GM12864 (cell line): Measurements from ENCODE around the gene GRM8.

ENCODE experiments used
- DNase-seq: peaks from one replicate; pipeline ENCODE4 v3.0.0-alpha.2; 2011; ENCODE audit warnings: low read depth
- H3K4me3 ChIP-seq: 2 replicates; pipeline ENCODE4 v1.5.1; 2011; ENCODE audit warnings: mild to moderate bottlenecking, low read depth, low read length, control low read depth
- CTCF ChIP-seq: IDR thresholded peaks from 2 replicates; pipeline ENCODE4 v1.5.1; 2011; ENCODE audit warnings: low read depth, mild to moderate bottlenecking, moderate library complexity, low read length, control low read depth, inconsistent platforms; ENCODE audit errors: missing control alignments

The GRM8 gene

DNA sequence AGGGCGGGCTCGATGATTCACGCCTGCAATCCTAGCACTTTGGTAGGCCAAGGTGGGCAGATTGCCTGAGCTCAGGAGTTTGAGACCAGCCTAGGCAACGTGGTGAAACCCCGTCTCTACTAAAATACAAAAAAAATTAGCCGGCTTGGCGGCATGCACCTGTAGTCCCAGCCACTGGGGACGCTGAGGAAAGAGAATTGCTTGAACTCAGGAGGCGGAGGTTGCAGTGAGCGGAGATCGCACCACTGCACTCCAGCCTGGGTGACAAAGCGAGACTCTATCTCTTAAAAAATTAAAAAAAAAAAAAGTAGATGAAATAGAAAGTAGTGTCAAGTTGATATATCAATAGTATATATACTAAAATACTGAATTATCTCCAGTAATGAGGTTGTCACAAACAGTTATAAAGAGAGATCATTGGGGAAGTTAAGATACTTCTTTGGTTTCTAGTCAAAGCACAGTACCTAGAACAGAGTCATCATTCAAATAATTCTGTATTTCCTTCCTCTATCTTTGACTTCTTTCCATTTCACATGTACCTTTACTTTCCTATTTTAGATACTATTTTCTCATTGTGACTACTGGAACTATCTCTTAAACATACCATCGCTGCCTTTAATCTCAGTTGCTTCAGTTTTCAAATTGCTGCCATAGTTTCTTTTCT is 491.7 kb downstream of the GRM8 start:
- no peak for TF ChIP-seq CTCF
- H3K4me3 ChIP-seq: no peak overlapping the region
- no peak for DNase-seq

DNA sequence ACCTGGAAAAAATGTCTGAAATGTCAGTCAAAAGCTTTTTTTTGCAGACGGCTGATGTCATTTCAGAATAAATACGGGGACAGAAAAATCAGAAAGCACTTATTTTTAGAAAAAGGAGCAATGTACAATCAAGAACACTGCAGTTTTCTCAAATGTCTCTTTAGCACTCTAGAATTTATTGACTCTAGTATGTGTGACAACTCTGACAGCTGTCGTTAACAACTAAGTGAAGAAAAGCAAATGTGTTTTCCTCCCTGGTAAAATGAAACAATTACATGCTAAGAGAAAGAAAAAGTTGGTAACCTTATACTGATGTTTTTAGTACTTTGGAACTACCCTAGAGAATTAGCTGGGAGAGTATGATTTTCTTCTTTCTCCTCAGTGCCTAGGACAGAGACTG is 497.4 kb downstream of the GRM8 start:
- no peak for TF ChIP-seq CTCF
- DNase-seq: no peak
- H3K4me3 ChIP-seq: no peak overlapping the region

- no peak for TF ChIP-seq CTCF
- DNase-seq: no peak
- H3K4me3 ChIP-seq: no peak overlapping the region
These were observed 502.4 kb downstream of the GRM8 start for GRCh38 chr7:126750207-126750911.

- H3K4me3 ChIP-seq: no peak overlapping the region
- TF ChIP-seq CTCF: no peak
- DNase-seq: no peak
These were observed 523.8 kb downstream of the GRM8 start for GRCh38 chr7:126728967-126729366.

DNA sequence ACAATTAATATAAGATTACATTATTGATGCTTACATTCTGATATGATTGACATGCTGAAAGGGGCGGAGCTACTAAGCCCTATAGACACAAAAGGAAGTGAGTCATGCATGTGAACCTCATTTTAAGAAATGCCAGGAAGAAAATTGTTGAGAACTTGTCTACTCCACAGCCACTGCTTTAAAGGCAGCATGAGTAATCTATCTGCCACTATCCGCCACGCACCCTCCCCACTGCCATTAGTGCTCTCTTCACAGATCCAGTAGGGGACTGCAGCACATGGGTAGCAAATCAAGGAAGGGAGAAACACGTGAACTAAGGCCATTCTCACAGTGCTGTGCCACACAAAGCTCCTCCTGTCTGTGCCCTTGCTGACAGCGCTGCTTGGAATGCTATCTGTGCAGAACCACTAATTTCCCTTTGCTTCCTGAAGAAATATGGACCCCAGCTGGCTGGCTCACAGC is 524.8 kb downstream of the GRM8 start:
- H3K4me3 ChIP-seq: no peak overlapping the region
- TF ChIP-seq CTCF: no peak
- DNase-seq: no peak

- no peak for DNase-seq
These were observed 528.7 kb downstream of the GRM8 start for GRCh38 chr7:126723966-126724544.

More at GRCh38 chr7:126723966-126724544, 528.7 kb downstream of the GRM8 start:
- no peak for TF ChIP-seq CTCF
- no peak overlapping the region for H3K4me3 ChIP-seq
